ENCODE data around the gene PPP1R12B.
"Not testable (repeated sequence)": the region's sequence is repeated elsewhere in the genome, so short reads cannot be mapped to it uniquely, and the experiment has no call there.

PPP1R12B gene

GRCh38 chr1:202551683-202552082 lies 203.2 kb downstream of the PPP1R12B start:
- no peak for DNase-seq (ENCODE audit: low read depth in 3 of 3, low spot score in 1 of 3)

GRCh38 chr1:202552615-202553014 lies 204.1 kb downstream of the PPP1R12B start:
- DNase-seq (ENCODE audit: low read depth in 3 of 3, low spot score in 1 of 3), result not testable (repeated sequence)

- not testable (repeated sequence) for DNase-seq (ENCODE audit: low read depth in 3 of 3, low spot score in 1 of 3)
These were observed 204.6 kb downstream of the PPP1R12B start for GRCh38 chr1:202553078-202553477.

- no peak for DNase-seq (ENCODE audit: low read depth in 3 of 3, low spot score in 1 of 3)
These were observed 205.1 kb downstream of the PPP1R12B start for GRCh38 chr1:202553560-202554038.

GRCh38 chr1:202554619-202555018 lies 206.1 kb downstream of the PPP1R12B start:
- not testable (repeated sequence) for DNase-seq (ENCODE audit: low read depth in 3 of 3, low spot score in 1 of 3)

- DNase-seq (ENCODE audit: low read depth in 3 of 3, low spot score in 1 of 3), result not testable (repeated sequence)
These were observed 207.5 kb downstream of the PPP1R12B start for GRCh38 chr1:202556037-202556436.

- not testable (repeated sequence) for DNase-seq (ENCODE audit: low read depth in 3 of 3, low spot score in 1 of 3)
These were observed 209.2 kb downstream of the PPP1R12B start for GRCh38 chr1:202557662-202558061.

GRCh38 chr1:202561240-202561639 lies 212.7 kb downstream of the PPP1R12B start:
- no peak for DNase-seq (ENCODE audit: low read depth in 3 of 3, low spot score in 1 of 3)

GRCh38 chr1:202561726-202562443 lies 213.4 kb downstream of the PPP1R12B start:
- no peak for DNase-seq (ENCODE audit: low read depth in 3 of 3, low spot score in 1 of 3)

GRCh38 chr1:202562444-202563060 lies 214.1 kb downstream of the PPP1R12B start:
- no peak for DNase-seq (ENCODE audit: low read depth in 3 of 3, low spot score in 1 of 3)

- no peak for DNase-seq (ENCODE audit: low read depth in 3 of 3, low spot score in 1 of 3)
These were observed 215.3 kb downstream of the PPP1R12B start for GRCh38 chr1:202563818-202564217.

GRCh38 chr1:202564958-202565495 lies 216.5 kb downstream of the PPP1R12B start:
- DNase-seq (ENCODE audit: low read depth in 3 of 3, low spot score in 1 of 3), result no peak

- DNase-seq (ENCODE audit: low read depth in 3 of 3, low spot score in 1 of 3), result no peak
These were observed 217.5 kb downstream of the PPP1R12B start for GRCh38 chr1:202565890-202566602.

GRCh38 chr1:202567738-202568137 lies 219.2 kb downstream of the PPP1R12B start:
- no peak for DNase-seq (ENCODE audit: low read depth in 3 of 3, low spot score in 1 of 3)

GRCh38 chr1:202568410-202568809 lies 219.9 kb downstream of the PPP1R12B start:
- no peak for DNase-seq (ENCODE audit: low read depth in 3 of 3, low spot score in 1 of 3)

GRCh38 chr1:202568826-202569225 lies 220.3 kb downstream of the PPP1R12B start:
- no peak for DNase-seq (ENCODE audit: low read depth in 3 of 3, low spot score in 1 of 3)

- no peak for DNase-seq (ENCODE audit: low read depth in 3 of 3, low spot score in 1 of 3)
These were observed 221.2 kb downstream of the PPP1R12B start for GRCh38 chr1:202569393-202570322.

GRCh38 chr1:202571719-202572339 lies 223.3 kb downstream of the PPP1R12B start:
- no peak for DNase-seq (ENCODE audit: low read depth in 3 of 3, low spot score in 1 of 3)

GRCh38 chr1:202572867-202573266 lies 224.4 kb downstream of the PPP1R12B start:
- no peak for DNase-seq (ENCODE audit: low read depth in 3 of 3, low spot score in 1 of 3)

All from stimulated activated CD4-positive, alpha-beta T cell treated with anti-CD3 and anti-CD28 coated beads, TNF-alpha, amount 100 ng/mL, for 1 hour (primary cell).